Inferior parietal cortex (tissue), 1 donor: Measurements from ENCODE around the gene SRSF8.
A peak's percentile ranks its signal among the peaks of the same experiment; 100 is the strongest.

Source experiments
- DNase-seq: peaks from one replicate; pipeline ENCODE4 v3.0.0-alpha.2; 2016; ENCODE audit errors: extremely low spot score

Gene SRSF8

DNA sequence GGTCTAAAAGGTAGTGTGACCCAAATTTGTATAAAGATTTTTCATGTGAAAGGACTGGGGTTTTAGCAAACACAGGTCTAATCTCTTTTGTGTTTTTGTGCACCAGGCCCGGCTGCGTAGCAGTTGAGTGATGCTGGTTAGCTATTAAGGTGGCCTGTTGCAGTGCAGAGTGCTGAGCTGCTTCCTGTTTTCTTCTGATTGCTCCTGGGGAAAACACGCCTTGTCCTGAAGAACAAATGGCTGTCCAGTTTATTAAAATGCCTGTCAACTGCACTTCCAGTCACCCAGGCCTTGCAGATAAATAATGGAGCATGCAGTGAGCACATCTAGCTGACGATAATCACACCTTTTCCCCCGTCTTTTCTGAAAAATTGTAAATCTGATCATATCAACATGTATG lies 1.8 kb downstream of the SRSF8 start:
- peak; percentile 86 for DNase-seq

DNA sequence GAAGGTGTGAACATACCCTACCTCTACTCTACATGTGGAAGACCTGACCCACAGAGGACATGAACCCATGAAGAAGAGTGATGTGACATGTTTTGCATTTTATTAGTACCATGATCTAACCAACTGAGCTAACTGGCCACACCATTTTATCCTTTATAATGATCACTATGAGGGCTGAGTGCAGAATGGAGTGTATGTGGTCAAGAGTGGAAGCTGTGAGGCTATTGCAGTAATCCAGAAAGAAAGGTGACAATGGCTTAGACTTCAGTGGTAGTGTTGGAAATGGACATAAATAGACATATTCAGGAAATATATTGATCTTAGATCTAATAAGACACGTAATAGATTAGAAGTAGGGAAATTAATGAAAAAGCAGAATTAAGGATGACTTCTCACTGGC lies 3.8 kb downstream of the SRSF8 start:
- no peak for DNase-seq

DNA sequence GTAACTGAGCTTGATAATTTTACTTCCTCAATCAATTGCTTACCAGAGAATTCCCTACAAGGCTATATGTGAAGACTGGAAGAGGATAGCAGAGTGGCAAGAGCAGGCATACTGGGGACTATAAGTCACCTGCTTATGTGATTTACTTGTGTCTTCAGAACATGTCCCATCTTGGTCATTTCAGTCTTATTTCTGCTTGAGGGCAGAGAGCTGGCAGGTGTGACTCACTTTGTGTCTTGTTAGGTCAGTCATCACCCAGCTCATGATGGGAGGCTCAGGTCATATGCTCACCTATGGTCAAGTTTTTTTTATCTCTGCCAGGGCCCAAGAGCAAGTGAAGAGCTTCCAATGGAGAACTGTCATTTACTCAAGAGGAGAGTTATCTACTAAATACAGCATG lies 6.2 kb downstream of the SRSF8 start:
- no peak for DNase-seq

DNA sequence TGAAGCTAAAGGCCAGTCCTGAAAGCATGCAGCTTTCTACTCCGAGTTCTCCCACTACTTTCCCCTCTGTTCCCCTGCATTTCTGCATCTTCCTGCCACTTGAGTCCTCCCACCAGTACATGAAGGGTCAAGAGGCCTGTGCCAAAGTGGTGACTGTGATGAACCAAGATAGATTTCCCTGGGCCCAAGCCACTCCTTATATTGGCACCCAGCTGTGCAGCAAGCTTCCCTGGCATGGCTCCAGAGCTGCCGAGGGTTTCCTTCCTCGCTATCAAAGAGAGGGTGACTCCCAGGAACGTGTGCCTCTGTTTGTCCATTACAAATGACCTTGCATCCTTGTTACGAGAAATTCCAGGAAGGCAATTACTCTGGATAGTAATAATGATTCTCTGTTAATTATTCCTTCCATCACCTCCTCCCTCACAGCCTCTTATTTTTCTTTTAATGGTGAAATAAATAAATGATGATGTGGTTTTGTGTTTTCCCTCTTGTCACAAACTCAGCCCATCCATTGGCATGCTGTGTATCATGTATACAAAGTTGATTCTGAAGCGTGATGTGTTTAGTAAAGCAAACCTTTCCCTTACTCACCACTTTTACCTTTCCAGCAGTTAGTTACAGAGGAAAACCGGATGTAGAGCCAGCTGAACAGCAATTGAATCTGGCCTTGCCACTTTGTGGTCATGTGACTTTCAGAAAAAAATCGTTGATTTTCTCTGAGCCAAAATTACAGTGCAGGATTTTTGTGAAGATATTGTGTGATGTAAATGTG lies 8.3 kb downstream of the SRSF8 start:
- no peak for DNase-seq

DNA sequence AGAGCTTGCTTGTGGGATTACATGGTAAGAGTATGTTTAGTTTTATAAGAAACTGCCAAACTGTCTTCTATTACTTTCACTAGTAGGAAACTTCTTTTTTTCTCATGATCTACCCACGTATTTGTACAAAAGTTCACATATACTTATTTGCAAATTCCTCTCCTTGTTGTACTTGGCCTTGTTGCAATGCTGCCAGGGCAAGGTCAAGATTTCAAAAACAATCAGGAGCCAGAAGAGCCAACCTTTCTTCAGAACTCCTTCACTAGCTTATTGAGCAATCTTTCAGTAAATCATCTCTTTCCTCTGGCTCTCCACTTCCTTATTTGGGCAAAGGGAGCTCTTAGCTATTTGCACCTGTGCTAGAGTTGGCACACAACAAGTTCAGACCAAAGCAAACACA lies 9.7 kb downstream of the SRSF8 start:
- DNase-seq, result no peak

DNA sequence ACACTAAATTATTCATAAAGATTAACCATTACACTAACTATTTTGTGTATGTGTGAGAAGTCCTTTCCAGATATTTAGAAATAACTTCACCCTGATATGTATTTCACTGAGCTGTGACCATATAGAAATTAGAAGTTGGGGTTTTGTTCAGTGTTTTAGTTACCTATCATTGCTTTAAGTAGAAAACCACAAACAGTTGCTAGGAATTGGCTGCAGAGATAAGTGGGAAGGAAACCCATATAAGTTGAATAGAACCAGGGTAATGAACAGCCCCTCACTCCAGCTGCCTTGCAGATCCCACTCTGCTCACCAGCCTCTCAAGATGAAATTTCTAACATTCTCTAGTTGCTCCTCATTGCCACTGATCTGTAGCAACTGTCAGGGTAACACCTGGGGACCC lies 10.3 kb downstream of the SRSF8 start:
- DNase-seq, result no peak

DNA sequence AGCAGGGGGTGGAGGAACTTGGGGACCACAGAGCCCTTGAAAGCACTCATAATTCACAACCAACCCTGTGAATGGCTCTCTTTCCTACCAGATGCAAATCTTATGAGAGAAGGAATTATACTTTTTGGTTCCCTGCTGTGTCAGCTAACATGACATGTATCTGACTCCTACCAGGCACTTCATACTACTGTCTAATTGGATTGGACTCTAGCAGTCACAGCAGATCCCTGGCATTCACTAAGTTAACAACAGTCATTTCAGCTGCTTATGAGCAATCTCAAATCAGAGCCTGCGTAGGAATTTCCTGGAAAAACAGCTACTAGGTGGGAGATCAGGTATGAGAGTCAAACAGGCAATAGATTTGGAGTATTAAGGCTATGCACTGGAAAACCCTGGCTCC lies 11.8 kb downstream of the SRSF8 start:
- DNase-seq, result no peak

DNA sequence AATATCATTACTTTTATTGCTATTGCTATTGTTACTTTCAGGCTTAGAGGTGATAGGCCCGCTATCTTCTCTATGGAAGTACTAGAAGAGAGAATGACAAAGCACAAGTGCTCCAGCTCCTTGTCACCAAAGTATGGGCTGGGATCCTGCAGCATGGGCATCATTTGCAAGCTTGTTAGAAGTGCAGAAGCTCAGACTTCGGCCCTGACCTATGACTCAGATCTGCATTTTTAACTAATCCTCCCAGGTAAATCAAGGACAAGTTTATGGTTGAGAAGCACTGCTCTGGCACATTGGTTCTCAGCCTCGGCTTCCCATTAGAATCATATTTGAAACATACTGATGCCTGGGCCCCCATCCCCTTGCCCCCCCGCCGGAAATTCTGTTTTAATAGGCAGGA lies 14.3 kb downstream of the SRSF8 start:
- no peak for DNase-seq

DNA sequence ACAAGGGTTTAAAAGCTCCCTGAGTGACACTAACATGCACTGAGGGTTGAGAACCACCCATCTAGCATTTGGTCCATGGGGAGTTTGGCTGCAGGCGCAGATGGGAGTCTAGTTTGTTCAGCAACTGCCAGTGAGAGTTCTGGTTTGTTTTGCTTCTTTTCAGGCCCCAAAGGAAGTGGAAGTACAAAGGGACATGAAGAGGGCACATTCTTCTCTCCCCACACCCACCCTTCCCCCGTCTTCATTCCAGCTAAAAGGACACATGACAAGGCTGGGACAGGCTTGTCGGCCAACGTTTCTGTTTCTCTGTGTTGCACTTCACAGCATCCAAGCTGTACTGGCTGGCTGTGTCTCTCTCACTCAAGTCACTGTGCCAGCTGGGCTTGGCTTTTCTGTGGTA lies 14.7 kb downstream of the SRSF8 start:
- peak; percentile 70 for DNase-seq

DNA sequence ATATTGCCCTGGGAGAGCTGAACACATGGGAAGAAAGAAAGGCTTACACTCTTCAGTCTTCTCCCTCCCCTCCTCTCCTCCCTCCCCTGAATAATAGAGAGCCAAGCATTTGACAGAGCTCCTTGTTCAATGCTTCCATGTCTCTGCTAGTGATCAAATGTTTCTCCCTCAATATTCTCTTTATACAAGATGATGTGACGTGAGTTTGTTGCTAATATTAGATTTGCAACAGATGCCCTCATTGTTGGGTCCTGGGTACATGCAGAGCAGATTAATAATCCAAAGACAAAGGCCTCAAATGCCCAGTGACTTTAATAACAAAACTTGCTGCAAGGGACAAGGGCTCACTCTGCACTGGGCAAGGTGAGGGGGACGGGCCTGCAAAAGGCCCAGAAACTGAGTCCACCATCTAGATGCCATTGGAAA lies 15.9 kb downstream of the SRSF8 start:
- DNase-seq, result peak; percentile 79

DNA sequence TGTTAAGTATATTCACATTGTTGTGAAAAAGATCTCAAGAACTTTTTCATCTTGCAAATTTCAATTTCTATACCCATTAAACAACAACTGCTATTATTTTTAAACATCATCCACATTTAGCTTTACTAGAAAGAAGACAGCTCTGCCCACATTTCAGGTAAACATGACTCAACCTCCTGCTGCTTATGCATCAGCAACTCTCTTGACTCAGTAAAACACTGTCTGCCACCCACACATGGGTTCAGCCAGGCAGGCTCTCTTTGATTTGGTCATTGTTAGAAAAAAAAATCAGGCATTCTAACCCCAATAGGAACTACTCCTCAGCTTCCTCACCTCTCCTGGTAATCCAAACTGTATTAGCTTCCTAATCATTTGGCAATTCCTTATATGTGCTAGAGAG lies 17.8 kb downstream of the SRSF8 start:
- no peak for DNase-seq

DNA sequence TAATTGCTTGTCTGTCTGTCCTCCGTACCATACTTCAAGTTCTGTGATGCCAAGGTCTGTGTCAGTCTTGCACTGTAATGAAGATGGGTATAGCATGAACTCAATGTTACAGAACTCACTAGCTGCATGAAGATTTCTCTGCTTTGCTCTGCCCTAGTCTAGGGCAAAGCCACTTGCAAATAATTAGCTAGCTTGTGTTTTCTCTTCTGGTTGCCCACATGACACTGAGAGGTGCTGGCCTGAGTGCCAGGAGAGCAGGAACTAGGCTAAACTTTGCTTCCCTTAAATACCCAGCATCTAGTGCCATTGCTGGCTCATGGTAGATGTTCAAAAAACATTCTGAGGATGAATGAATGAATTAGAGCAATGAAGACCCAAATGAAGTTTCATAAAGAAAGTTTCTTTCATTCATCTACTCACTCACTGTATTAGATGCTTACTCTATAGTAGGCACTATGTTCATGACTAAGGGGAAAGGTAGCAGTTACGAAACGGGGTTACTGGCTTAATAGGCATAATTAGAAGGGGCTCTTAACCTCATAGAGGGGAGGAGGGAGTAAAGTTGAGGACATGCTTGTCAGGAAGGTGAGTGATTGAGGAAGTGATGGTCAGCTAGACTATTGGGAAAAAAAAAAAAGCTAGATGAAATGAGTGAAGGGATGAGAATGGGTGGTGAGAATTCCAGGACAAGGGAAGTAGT lies 18.5 kb downstream of the SRSF8 start:
- DNase-seq, result no peak

DNA sequence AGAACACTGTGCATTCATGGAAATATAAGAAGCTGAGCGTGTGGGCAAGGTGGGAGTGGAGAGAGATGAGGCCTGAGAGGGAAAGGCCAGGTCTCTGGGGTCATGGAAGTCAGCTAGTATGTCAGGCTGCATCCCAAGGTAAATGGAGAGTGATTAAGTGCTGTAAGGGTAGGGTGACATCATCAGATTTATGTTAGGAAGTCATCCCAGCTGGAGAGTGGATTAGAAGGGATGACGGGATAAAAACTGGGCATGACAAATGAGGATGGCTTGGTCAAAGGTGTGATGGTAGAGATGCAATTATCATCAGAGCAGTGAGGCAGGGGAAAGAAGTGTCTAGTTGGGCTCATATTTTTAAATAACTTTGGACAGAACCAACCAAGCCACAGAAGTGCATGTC lies 19.4 kb downstream of the SRSF8 start:
- DNase-seq, result no peak

DNA sequence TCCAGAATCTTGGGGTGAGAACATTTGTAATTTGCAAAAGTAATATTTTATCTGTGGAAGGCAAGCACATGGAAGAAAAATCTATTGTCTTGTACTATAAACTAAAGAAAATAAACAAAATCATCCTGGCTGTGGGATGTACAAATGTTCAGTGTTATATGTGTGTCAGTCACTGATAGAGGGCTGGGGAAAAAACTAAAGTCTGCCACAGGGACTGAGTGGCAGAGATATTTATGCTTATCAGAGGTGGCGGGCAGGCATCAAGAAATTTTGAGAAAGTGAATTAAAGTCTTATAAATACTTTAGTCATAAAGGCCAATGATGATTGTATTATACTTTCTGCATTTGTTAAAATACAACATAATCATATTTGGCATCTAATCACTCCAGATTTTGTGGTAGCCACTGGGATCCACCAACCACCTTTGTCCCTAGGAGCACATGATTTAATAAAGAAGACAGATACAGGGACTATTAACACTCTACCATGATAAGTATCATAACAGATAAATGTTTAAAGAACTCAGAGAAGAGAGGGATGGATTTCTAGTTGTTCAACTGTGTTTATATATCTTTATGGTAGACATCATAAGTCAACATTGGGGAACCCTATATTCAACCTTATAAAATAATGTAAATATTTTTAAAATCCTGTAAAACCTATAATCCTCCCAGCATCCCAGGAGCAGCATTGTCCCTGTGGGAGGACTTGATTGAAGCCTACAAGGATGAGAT lies 20.3 kb downstream of the SRSF8 start:
- no peak for DNase-seq

DNA sequence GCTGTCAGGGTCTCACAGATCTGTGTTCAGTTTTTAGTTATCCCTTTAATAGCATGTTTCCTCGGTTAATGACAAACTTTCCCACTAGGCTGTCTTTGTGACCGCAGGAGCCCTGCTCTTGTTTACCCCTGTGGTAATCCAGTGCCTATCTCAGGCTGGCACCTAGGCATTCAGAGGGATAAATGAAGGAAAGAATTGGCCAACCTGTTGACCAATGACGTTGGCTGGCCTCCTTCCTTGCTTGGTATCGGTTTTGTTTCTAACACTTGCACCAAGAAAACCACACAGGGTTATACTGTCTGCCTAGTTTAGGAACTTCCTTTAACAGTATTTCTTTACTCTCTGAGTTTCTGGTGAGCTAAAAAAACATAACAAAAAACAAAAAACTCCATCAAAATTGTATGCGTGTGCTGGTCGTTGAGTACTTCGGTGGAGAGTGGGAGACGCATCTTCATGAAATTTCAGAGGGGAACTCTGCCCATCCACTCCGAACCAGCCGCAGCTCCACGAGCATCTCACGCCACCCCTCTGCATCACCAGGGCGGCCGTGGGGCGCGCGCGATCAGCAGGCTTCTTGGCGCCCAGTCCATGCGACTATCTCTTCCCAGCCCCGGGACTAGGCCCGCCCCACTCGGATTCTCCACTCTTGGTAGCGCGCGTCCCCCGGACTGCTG lies 22.4 kb downstream of the SRSF8 start:
- DNase-seq, result peak; percentile 54

DNA sequence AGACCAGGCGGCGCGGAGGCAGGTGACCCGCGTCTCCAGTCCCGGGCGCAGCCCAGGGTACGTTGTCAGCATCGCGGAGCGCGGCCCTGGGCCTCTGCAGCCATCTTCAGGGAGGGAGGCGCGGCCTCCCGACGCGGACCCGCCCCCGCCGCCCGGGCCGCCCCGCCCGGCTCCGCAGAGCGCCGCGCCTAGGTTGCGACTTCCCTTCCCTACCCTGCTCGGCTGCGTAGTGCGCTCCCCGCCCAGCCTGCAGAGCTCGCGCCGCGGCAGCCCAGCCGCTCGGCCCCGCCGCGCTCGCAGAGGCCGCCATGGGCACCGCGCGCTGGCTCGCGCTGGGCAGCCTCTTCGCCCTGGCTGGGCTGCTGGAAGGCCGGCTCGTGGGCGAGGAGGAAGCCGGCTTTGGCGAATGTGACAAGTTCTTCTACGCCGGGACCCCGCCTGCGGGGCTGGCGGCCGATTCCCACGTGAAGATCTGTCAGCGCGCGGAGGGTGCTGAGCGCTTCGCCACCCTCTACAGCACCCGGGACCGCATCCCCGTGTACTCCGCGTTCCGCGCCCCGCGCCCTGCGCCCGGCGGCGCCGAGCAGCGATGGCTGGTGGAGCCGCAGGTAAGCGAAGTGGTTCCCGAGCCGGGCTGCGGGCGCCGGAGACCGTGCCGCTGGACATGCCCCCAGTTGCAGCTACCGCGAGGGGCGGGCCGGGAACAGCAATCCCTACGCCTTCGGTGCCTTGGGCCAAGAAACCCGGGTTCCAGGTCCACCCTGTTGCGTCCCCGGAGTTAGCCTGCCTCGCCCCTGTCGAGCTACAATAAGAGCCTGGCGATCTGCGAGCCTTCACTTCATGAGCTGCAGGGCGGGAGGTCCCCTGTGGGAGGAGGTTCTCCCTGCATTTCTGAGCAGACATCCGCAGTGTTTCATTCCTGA lies 23.2 kb downstream of the SRSF8 start, which contains the start of gene ENDOD1:
Gene ENDOD1, plus strand, starts transcription at position 227 of the 923 bp plus-strand sequence. Its CDS starts 82 bp downstream, at position 309.
- peak; percentile 74 for DNase-seq

DNA sequence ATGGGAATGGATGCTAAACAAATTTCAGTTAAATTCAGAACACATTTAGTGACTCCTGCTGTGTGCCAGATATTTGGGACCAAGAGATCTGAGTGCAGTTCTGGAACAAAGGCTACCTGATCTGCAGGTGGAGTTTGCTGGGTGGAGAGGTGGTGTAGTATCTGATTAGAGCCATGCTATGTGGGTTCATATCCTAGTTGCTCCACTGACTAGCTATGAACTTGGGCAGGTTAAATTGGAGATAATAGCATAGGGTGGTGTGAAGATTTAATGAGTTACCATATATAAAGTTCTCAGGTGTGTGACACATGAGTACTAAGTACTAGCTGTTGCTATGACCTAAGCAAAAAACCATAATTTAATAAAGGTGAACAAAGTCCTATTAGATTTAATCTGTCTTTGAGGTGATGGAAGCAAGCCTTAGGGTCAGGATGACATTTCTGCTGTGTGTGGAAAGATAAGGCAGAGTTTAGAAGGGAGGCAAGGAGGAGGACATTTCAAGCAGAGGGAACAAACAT lies 25.0 kb downstream of the SRSF8 start:
- DNase-seq, result no peak

DNA sequence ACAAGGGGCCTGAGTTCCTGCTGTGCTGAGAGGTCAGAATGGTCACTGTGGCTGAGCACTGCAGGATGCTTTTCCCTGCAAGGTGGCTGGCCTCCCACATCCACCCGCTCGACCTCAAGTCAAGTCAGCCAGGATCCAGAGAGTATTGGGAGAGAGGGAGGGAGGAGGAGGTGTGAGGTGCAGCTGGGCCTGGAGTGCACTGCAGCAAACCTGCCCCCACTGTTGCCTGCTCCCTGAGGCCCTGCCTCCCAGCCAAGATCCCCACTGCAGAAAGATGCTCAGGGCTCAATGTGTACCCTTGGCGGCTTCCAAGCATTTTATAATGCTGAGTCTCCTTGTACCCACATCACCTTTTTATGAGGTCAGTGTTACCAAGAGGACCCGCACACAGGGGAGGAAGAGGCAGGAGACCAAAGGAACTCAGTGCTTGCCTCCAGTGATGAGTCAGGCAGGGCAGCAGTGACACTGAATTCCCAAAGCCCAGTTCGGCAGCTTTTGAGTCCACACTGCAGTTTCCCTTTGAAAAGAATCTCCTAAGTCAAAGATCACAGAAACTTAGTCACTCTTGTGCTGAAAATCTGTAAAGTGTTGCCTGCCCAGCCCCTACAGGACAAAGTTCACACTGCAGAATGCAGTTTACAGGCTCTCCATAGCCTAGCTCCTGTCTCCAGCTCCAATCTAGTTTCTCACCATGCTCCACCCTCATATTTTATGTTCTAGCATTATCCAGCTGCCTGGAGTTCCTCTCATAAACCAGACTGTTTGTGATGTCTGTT lies 26.0 kb downstream of the SRSF8 start:
- no peak for DNase-seq

DNA sequence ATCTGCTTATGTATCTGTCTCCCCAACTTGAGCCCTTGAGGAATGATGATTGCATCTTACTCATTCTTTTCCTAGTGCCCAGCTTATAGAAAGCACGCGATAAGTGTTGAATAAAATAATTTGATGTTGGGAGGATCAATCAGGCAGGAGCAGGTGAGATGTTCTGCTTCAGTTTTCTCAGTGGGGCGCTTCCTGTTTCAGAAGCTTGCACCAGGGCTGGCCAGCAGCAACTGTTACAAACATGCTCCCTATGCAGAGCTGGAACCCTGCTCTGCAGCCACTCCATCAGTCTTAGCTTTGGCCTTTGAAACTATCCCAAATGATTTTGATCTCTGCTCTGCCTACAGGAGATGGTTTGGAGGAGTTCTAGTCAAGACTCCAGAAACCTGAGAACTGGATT lies 26.8 kb downstream of the SRSF8 start:
- DNase-seq, result no peak
